PC-3 (cell line): ENCODE results near the gene SLC35F3. TPM values are rescaled to one million over a fixed set of nuclear protein-coding genes. Genes with fewer than 3 reads are reported as not detected.

ENCODE experiments used
- ATAC-seq: fragments of 200-7000 bp; cut with Tn5 transposase; 2 replicates; pipeline ENCODE4 v1.9.1; 2020; ENCODE audit warnings: mild to moderate bottlenecking, moderate library complexity
- BruUV-seq: library from RNA; stranded (reverse); fragments of 400-500 nt; replicated peaks from 2 replicates; lab custom pipeline; 2021; lab: Mats Ljungman, UMichigan
- CTCF ChIA-PET: fragments of 300-600 bp; sonication (Branson Sonifier 250); formaldehyde crosslinking; loops from one replicate; lab custom pipeline; 2022; ENCODE audit warnings: antibody characterized with exemption; lab: Charles Lee
- POLR2A ChIA-PET: fragments of 300-600 bp; sonication (Branson Sonifier 250); formaldehyde crosslinking; loops from one replicate; lab custom pipeline; 2022; ENCODE audit warnings: antibody characterized with exemption; ENCODE audit not compliant: unreplicated experiment; lab: Charles Lee
- DNase-seq: peaks from one replicate; pipeline ENCODE4 v3.0.0-alpha.2; 2015
- H2AFZ ChIP-seq: fragments of 300-600 bp; sonication (generic); 2 replicates; pipeline ENCODE4 v1.6.0; 2016; ENCODE audit warnings: antibody characterized with exemption, low read length
- H3F3A ChIP-seq: fragments of 300-600 bp; sonication (generic); one replicate; pipeline ENCODE4 v1.6.0; 2017; ENCODE audit warnings: antibody characterized with exemption, low read length, control low read depth, mild to moderate bottlenecking; ENCODE audit not compliant: unreplicated experiment
- H3K27ac ChIP-seq: fragments of 300-600 bp; sonication (generic); 2 replicates; pipeline ENCODE4 v1.5.1; 2016; ENCODE audit warnings: mild to moderate bottlenecking, low read length
- H3K27me3 ChIP-seq: fragments of 300-600 bp; sonication (generic); 2 replicates; pipeline ENCODE4 v1.6.1; 2016; ENCODE audit warnings: low read length, mixed read lengths
- H3K36me3 ChIP-seq: fragments of 300-600 bp; sonication (generic); 2 replicates; pipeline ENCODE4 v1.6.1; 2016; ENCODE audit warnings: low read depth, mixed run types, low read length, mixed read lengths
- H3K4me1 ChIP-seq: fragments of 300-600 bp; sonication (generic); 2 replicates; pipeline ENCODE4 v1.5.1; 2016; ENCODE audit warnings: low read length; ENCODE audit not compliant: insufficient read depth
- H3K4me2 ChIP-seq: fragments of 300-600 bp; sonication (generic); 2 replicates; pipeline ENCODE4 v1.6.0; 2016; ENCODE audit warnings: low read length
- H3K4me3 ChIP-seq: fragments of 300-600 bp; sonication (generic); 2 replicates; pipeline ENCODE4 v1.5.1; 2016; ENCODE audit warnings: mild to moderate bottlenecking, low read length, mixed read lengths
- H3K79me2 ChIP-seq: fragments of 300-600 bp; sonication (generic); 2 replicates; pipeline ENCODE4 v1.6.1; 2017; ENCODE audit warnings: low read length, mixed read lengths
- H3K9ac ChIP-seq: fragments of 300-600 bp; sonication (generic); 2 replicates; pipeline ENCODE4 v1.6.0; 2016; ENCODE audit warnings: mild to moderate bottlenecking, low read length
- H3K9me2 ChIP-seq: fragments of 300-600 bp; sonication (generic); replicated peaks from 2 replicates; pipeline ENCODE4 v1.6.1; 2016; ENCODE audit warnings: mixed run types, low read length, mixed read lengths
- H3K9me3 ChIP-seq: fragments of 300-600 bp; sonication (generic); 2 replicates; pipeline ENCODE4 v1.6.1; 2016; ENCODE audit warnings: low read length, mixed read lengths
- H4K20me1 ChIP-seq: fragments of 300-600 bp; sonication (generic); 2 replicates; pipeline ENCODE4 v1.6.1; 2016; ENCODE audit warnings: low read length, mixed read lengths
- CTCF ChIP-seq: fragments of 300-600 bp; sonication (generic); conservative IDR thresholded peaks from 2 replicates; pipeline ENCODE4 v1.5.1; 2017; ENCODE audit warnings: antibody characterized with exemption, low read depth, mild to moderate bottlenecking, low read length
- EZH2 ChIP-seq: fragments of 300-600 bp; sonication (generic); IDR thresholded peaks from one replicate; pipeline ENCODE4 v1.6.1; 2017; ENCODE audit warnings: antibody characterized with exemption, mild to moderate bottlenecking, low read length; ENCODE audit not compliant: unreplicated experiment
- EZH2phosphoT487 ChIP-seq: fragments of 300-600 bp; sonication (generic); IDR thresholded peaks from 2 replicates; pipeline ENCODE4 v1.6.1; 2018; ENCODE audit warnings: mild to moderate bottlenecking, antibody characterized with exemption, low read length, borderline replicate concordance
- intact Hi-C: fragments of 100-400 bp; cut with micrococcal nuclease; formaldehyde crosslinking; loops from 2 replicates; pipeline ENCODE4 v1.9.0; 2023
- total RNA-seq: library from RNA; depleted of rRNA; stranded (reverse); fragments of >200 nt; gene quantifications from 2 replicates; pipeline ENCODE4 v1.2.3, GENCODE V29; 2014

The SLC35F3 gene
- total RNA-seq, 1 experiment from 2014 or later = 17.7 TPM

GRCh38 chr1:234326497-234327366 is 422.3 kb downstream of the SLC35F3 start:
- ChIA-PET CTCF (interaction anchor here (1.1 kb wide), 1 partner anchor 17 kb away, joined by 6 read pairs; no protein-coding TSS in a partner anchor), POLR2A (no interaction called here)
- no peaks in the 10 kb centered on the region for H3K79me2 ChIP-seq
- H3F3A ChIP-seq = no peaks in the 10 kb centered on the region
- TF ChIP-seq EZH2phosphoT487 (no peak), CTCF (peak; percentile 96), EZH2 (no peak)
- H3K27me3 ChIP-seq = no peaks in the 10 kb centered on the region
- ATAC-seq (peak; percentile 94), DNase-seq (peak; percentile 81)
- no peaks in the 10 kb centered on the region for H4K20me1 ChIP-seq
- no TSS peak for BruUV-seq
- no peaks in the 10 kb centered on the region for H3K9me2 ChIP-seq
- peak overlapping the region; percentile 70 for H2AFZ ChIP-seq
- H3K9ac ChIP-seq = no peak overlapping the region
- peak overlapping the region; percentile 66 for H3K4me3 ChIP-seq
- H3K4me2 ChIP-seq = peak overlapping the region; percentile 77
- H3K27ac ChIP-seq = no peak overlapping the region
- intact Hi-C loops = loop anchor here (1.0 to 5.0 kb wide), 3 partner anchors 18 to 214 kb away; no protein-coding TSS in a partner anchor
- H3K4me1 ChIP-seq = no peaks in the 10 kb centered on the region
- H3K9me3 ChIP-seq = no peaks in the 10 kb centered on the region
- H3K36me3 ChIP-seq = no peaks in the 10 kb centered on the region

- Histone ChIP-seq H3K4me3 (no peak overlapping the region), H3K9me3 (no peaks in the 10 kb centered on the region), H3K27ac (no peak overlapping the region), H3K9ac (no peak overlapping the region), H3K9me2 (no peaks in the 10 kb centered on the region), H3K27me3 (no peaks in the 10 kb centered on the region), H2AFZ (no peak overlapping the region), H3F3A (no peaks in the 10 kb centered on the region), H3K79me2 (no peaks in the 10 kb centered on the region), H4K20me1 (no peaks in the 10 kb centered on the region), H3K36me3 (no peaks in the 10 kb centered on the region), H3K4me1 (no peaks in the 10 kb centered on the region), H3K4me2 (no peak overlapping the region)
- no peak for TF ChIP-seq EZH2phosphoT487
- TF ChIP-seq EZH2 = no peak
- TF ChIP-seq CTCF = no peak
- CTCF ChIA-PET = no interaction called here
- DNase-seq = no peak
- intact Hi-C loops = loop anchor here (2.0 to 5.0 kb wide), 2 partner anchors 19 to 215 kb away; no protein-coding TSS in a partner anchor
- no peak for ATAC-seq
- POLR2A ChIA-PET = no interaction called here
- no TSS peak for BruUV-seq
Observed at GRCh38 chr1:234327577-234328164, 423.2 kb downstream of the SLC35F3 start.

GRCh38 chr1:234330843-234331215 is 426.4 kb downstream of the SLC35F3 start:
- no peak overlapping the region for H3K9ac ChIP-seq
- H3K27ac ChIP-seq = no peak overlapping the region
- CTCF ChIA-PET = no interaction called here
- no TSS peak for BruUV-seq
- H3K36me3 ChIP-seq = no peaks in the 10 kb centered on the region
- H2AFZ ChIP-seq = no peak overlapping the region
- peaks cover under 1% of the 10 kb centered on the region; the same call in 1 of the 2 replicates for H3K9me3 ChIP-seq
- TF ChIP-seq EZH2phosphoT487 (no peak), CTCF (no peak), EZH2 (no peak)
- no peaks in the 10 kb centered on the region for H3F3A ChIP-seq
- no peak for ATAC-seq
- no peaks in the 10 kb centered on the region for H4K20me1 ChIP-seq
- H3K27me3 ChIP-seq = no peaks in the 10 kb centered on the region
- H3K9me2 ChIP-seq = no peaks in the 10 kb centered on the region
- H3K79me2 ChIP-seq = no peaks in the 10 kb centered on the region
- no peak overlapping the region for H3K4me2 ChIP-seq
- intact Hi-C loops = no loop called here
- no peak for DNase-seq
- POLR2A ChIA-PET = no interaction called here
- H3K4me3 ChIP-seq = no peak overlapping the region
- H3K4me1 ChIP-seq = no peaks in the 10 kb centered on the region
